ENCODE data around the gene CWC27. TPM values are rescaled to one million over a fixed set of nuclear protein-coding genes. Genes with fewer than 3 reads are reported as not detected.

The CWC27 gene
- total RNA-seq, 1 experiment from 2014 or later: 42.7 TPM

DNA sequence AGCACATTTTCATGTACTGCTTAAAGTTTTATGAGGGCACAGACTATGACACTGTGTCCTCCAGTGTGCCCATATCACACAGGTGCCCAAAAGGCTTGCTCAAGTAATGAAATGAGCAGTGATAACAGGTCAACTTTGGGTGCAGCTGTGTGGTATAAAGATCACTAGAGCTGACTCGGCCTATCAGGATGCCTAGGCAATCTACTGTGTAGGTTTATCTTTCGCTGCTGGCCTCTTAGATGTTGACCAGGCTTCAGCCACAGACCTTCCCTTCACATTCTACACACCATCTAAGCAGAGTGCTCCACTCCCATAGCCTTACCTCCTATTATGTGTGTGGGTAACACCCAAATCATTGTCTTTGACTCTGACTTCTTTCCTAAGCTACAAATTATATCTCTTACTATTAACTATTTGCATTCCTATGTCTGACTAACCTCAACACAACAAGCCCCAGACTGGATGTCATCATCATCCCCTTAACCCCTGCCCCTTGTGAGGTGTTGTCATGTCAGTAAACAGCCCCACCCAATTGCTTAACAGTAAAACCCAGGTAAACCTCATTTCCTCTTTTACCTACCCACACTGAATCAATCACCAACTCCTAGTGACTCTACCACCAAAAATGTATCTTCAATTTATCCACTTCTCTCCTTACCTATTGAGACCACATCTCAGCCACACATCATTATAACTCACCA lies 2.8 kb upstream of the CWC27 start:
- ATAC-seq (no peak), DNase-seq (ENCODE audit: low spot score) (no peak)
- Mint-ChIP-seq H3K9me3 (no peaks in the 10 kb centered on the region), H3K27me3 (ENCODE audit: low read depth) (no peaks in the 10 kb centered on the region), H3K4me3 (no peak overlapping the region), H3K4me1 (peaks cover 30% of the 10 kb centered on the region), H3K27ac (no peak overlapping the region), H3K36me3 (peaks cover 11% of the 10 kb centered on the region)
- ChIA-PET CTCF (no interaction called here), POLR2A (no interaction called here)
- TF ChIP-seq GABPB1 (CRISPR knock-in tag; IDR thresholded peaks at IDR 0.05): peak; percentile 17; the same call in 1 of the 2 replicates
- TF ChIP-seq, protein P1, sequence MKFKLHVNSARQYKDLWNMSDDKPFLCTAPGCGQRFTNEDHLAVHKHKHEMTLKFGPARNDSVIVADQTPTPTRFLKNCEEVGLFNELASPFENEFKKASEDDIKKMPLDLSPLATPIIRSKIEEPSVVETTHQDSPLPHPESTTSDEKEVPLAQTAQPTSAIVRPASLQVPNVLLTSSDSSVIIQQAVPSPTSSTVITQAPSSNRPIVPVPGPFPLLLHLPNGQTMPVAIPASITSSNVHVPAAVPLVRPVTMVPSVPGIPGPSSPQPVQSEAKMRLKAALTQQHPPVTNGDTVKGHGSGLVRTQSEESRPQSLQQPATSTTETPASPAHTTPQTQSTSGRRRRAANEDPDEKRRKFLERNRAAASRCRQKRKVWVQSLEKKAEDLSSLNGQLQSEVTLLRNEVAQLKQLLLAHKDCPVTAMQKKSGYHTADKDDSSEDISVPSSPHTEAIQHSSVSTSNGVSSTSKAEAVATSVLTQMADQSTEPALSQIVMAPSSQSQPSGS (CRISPR knock-in tag; IDR thresholded peaks at IDR 0.05; ENCODE audit: borderline replicate concordance, low read depth): no peak

DNA sequence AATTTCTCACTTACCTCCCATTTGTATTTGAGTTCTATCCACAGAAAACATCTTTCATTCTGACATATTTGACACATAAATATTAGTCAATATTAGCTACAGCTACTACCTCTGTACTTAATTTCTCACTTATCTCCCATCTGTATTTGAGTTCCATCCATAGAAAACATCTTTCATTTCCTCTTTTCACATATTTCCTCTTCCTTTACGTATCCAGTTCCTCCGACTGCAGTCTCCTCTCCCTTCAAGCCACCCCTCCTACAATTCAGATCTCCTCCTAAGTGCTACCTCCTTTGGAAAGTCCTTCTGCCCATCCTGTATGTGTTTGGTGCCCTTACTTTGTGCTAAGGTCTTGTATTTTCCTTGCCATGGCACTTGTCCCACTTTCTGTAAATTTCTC lies 1.8 kb upstream of the CWC27 start:
- Mint-ChIP-seq H3K4me3 (peak overlapping the region; percentile 100), H3K36me3 (peaks cover 11% of the 10 kb centered on the region), H3K9me3 (no peaks in the 10 kb centered on the region), H3K27me3 (ENCODE audit: low read depth) (no peaks in the 10 kb centered on the region), H3K4me1 (peaks cover 24% of the 10 kb centered on the region), H3K27ac (peak overlapping the region; percentile 38)
- DNase-seq (ENCODE audit: low spot score): no peak
- TF ChIP-seq, protein P2, sequence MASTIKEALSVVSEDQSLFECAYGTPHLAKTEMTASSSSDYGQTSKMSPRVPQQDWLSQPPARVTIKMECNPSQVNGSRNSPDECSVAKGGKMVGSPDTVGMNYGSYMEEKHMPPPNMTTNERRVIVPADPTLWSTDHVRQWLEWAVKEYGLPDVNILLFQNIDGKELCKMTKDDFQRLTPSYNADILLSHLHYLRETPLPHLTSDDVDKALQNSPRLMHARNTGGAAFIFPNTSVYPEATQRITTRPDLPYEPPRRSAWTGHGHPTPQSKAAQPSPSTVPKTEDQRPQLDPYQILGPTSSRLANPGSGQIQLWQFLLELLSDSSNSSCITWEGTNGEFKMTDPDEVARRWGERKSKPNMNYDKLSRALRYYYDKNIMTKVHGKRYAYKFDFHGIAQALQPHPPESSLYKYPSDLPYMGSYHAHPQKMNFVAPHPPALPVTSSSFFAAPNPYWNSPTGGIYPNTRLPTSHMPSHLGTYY (CRISPR knock-in tag; IDR thresholded peaks at IDR 0.05): no peak
- no peak for TF ChIP-seq TCF7 (CRISPR knock-in tag; IDR thresholded peaks at IDR 0.05; ENCODE audit: low read depth)
- TF ChIP-seq, protein P3, sequence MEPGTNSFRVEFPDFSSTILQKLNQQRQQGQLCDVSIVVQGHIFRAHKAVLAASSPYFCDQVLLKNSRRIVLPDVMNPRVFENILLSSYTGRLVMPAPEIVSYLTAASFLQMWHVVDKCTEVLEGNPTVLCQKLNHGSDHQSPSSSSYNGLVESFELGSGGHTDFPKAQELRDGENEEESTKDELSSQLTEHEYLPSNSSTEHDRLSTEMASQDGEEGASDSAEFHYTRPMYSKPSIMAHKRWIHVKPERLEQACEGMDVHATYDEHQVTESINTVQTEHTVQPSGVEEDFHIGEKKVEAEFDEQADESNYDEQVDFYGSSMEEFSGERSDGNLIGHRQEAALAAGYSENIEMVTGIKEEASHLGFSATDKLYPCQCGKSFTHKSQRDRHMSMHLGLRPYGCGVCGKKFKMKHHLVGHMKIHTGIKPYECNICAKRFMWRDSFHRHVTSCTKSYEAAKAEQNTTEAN (CRISPR knock-in tag; IDR thresholded peaks at IDR 0.05): no peak
- no peak for TF ChIP-seq ETV6 (CRISPR knock-in tag; IDR thresholded peaks at IDR 0.05)
- no peak for TF ChIP-seq KAT7 (CRISPR knock-in tag; IDR thresholded peaks at IDR 0.05; ENCODE audit: borderline replicate concordance)
- no peak for TF ChIP-seq ZNF138 (CRISPR knock-in tag; conservative IDR thresholded peaks at IDR 0.05)
- TF ChIP-seq, protein P4, sequence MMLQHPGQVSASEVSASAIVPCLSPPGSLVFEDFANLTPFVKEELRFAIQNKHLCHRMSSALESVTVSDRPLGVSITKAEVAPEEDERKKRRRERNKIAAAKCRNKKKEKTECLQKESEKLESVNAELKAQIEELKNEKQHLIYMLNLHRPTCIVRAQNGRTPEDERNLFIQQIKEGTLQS (CRISPR knock-in tag; conservative IDR thresholded peaks at IDR 0.05): no peak
- ChIA-PET POLR2A (interaction anchor here (1.4 kb wide), 1 partner anchor 87 kb away, joined by 3 read pairs; no protein-coding TSS in a partner anchor), CTCF (interaction anchor here (1.4 kb wide), 1 partner anchor 129 kb away, joined by 3 read pairs; no protein-coding TSS in a partner anchor)
- no peak for ATAC-seq

DNA sequence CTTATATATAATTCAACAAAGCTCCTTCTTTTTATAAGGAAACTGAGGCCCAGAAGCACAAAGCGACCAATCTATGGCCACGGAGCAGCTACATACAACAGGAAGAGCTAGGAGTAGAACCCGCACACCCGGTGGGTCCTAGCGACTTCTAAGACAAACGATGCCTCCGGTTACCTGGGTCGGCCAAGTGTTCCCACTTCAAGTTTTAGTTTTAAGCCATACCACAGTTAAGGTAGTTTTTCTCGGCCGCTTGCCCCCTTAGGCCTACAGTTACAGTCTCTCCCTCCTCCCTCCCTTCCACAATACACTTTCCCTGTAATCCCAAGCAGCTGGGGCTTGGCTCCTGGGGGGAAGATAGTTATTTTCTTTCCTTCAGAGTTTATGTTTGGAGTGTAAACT lies 772 bp upstream of the CWC27 start:
- no peak for TF ChIP-seq ZNF317 (CRISPR knock-in tag; IDR thresholded peaks at IDR 0.05; ENCODE audit: borderline replicate concordance, low read depth)
- TF ChIP-seq ETV6 (CRISPR knock-in tag; IDR thresholded peaks at IDR 0.05): no peak
- TF ChIP-seq, protein P4 (CRISPR knock-in tag; conservative IDR thresholded peaks at IDR 0.05): no peak
- TF ChIP-seq, protein P5, sequence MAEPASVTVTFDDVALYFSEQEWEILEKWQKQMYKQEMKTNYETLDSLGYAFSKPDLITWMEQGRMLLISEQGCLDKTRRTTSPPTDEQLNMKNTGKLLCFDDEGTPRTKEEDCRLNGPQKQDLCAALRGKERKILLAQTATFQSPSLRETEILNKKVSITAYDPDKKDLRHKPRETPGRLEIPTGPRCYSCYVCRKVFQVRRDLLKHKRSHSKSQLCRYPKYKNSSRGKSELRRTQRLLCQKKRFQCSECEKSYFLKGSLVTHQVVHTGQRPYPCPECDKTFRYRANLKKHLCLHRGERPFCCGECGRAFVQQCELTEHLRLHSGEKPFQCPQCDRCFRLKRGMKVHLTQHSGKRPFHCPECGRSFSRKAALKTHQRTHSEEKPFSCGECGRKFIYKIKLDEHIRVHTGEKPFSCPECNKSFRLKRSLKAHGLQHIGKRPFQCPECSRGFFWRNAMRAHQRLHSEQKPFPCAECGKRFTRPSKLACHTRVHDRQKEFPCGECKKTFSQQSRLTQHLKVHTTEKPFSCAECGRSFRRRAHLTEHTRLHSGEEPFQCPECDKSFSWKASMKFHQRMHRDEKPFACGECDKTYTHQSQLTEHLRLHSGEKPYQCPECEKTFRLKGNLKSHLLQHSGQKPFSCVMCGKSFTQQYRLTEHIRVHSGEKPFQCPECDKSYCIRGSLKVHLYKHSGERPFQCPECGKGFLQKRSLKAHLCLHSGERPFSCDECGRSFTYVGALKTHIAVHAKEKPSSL (CRISPR knock-in tag; conservative IDR thresholded peaks at IDR 0.05): no peak
- no peak for TF ChIP-seq ZNF232 (CRISPR knock-in tag; IDR thresholded peaks at IDR 0.05)
- TF ChIP-seq TCF7 (CRISPR knock-in tag; IDR thresholded peaks at IDR 0.05; ENCODE audit: low read depth): no peak
- TF ChIP-seq EMX1 (CRISPR knock-in tag; IDR thresholded peaks at IDR 0.05): no peak
- TF ChIP-seq, protein P6, sequence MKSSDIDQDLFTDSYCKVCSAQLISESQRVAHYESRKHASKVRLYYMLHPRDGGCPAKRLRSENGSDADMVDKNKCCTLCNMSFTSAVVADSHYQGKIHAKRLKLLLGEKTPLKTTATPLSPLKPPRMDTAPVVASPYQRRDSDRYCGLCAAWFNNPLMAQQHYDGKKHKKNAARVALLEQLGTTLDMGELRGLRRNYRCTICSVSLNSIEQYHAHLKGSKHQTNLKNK (CRISPR knock-in tag; IDR thresholded peaks at IDR 0.05): no peak
- TF ChIP-seq FOXP1 (CRISPR knock-in tag; IDR thresholded peaks at IDR 0.05; ENCODE audit: borderline replicate concordance): no peak
- TF ChIP-seq RELA (CRISPR knock-in tag; IDR thresholded peaks at IDR 0.05; ENCODE audit: borderline replicate concordance): no peak
- TF ChIP-seq GRHL2 (CRISPR knock-in tag; IDR thresholded peaks at IDR 0.05; ENCODE audit: insufficient replicate concordance, severe bottlenecking): no peak
- TF ChIP-seq JAZF1 (CRISPR knock-in tag; IDR thresholded peaks at IDR 0.05): no peak
- TF ChIP-seq HMGA2 (CRISPR knock-in tag; IDR thresholded peaks at IDR 0.05): no peak
- no peaks in the 10 kb centered on the region for H3K9me3 Mint-ChIP-seq
- H3K36me3 Mint-ChIP-seq: peaks cover 11% of the 10 kb centered on the region
- POLR2A ChIA-PET: interaction anchor here (1.4 to 1.6 kb wide), 2 partner anchors 77 to 88 kb away, joined by 3 to 12 read pairs; partner anchors contain the start of gene SHISAL2B
- ATAC-seq (peak; percentile 13), DNase-seq (ENCODE audit: low spot score) (peak; percentile 16)
- H3K27me3 Mint-ChIP-seq (ENCODE audit: low read depth): no peaks in the 10 kb centered on the region
- peak overlapping the region; percentile 100 for H3K4me3 Mint-ChIP-seq
- CTCF ChIA-PET: interaction anchor here (0.8 to 1.4 kb wide), 4 partner anchors 48 to 173 kb away, joined by 3 to 4 read pairs (median 3); no protein-coding TSS in a partner anchor
- H3K4me1 Mint-ChIP-seq: peaks cover 24% of the 10 kb centered on the region
- H3K27ac Mint-ChIP-seq: peak overlapping the region; percentile 99

Data from WTC11 (cell line).